Neural progenitor cell (in vitro differentiated cells): ENCODE measurements around the gene CACUL1. TPM values are rescaled to one million over a fixed set of nuclear protein-coding genes. Genes with fewer than 3 reads are reported as not detected.

Experiments
- DNase-seq: peaks from one replicate; pipeline ENCODE4 v3.0.0-alpha.2; 2016; ENCODE audit warnings: low spot score
- H2AFZ ChIP-seq: fragments of 200-600 bp; sonication (generic); replicated peaks from 2 replicates; pipeline ENCODE4 v1.6.1; 2016; ENCODE audit warnings: antibody characterized with exemption
- H3F3A ChIP-seq: fragments of 200-600 bp; sonication (generic); 2 replicates; pipeline ENCODE4 v1.6.1; 2016; ENCODE audit warnings: antibody characterized with exemption, low read depth
- H3K27ac ChIP-seq: fragments of 200-600 bp; sonication (generic); 2 replicates; pipeline ENCODE4 v1.5.1; 2016; ENCODE audit warnings: mild to moderate bottlenecking
- H3K27me3 ChIP-seq: fragments of 200-600 bp; sonication (generic); 2 replicates; pipeline ENCODE4 v1.6.1; 2016; ENCODE audit warnings: mild to moderate bottlenecking, moderate library complexity
- H3K36me3 ChIP-seq: fragments of 200-600 bp; sonication (generic); 2 replicates; pipeline ENCODE4 v1.5.1; 2016
- H3K4me1 ChIP-seq: fragments of 200-600 bp; sonication (generic); 2 replicates; pipeline ENCODE4 v1.6.1; 2016; ENCODE audit warnings: mixed run types
- H3K4me2 ChIP-seq: fragments of 200-600 bp; sonication (generic); 2 replicates; pipeline ENCODE4 v1.6.1; 2016
- H3K4me3 ChIP-seq: fragments of 200-600 bp; sonication (generic); 2 replicates; pipeline ENCODE4 v1.5.1; 2016
- H3K79me2 ChIP-seq: fragments of 200-600 bp; sonication (generic); 2 replicates; pipeline ENCODE4 v1.6.1; 2016; ENCODE audit warnings: low read depth
- H3K9ac ChIP-seq: fragments of 200-600 bp; sonication (generic); 2 replicates; pipeline ENCODE4 v1.6.1; 2016
- H3K9me3 ChIP-seq: fragments of 200-600 bp; sonication (generic); 2 replicates; pipeline ENCODE4 v1.5.1; 2016; ENCODE audit warnings: low read depth
- H4K20me1 ChIP-seq: fragments of 200-600 bp; sonication (generic); 2 replicates; pipeline ENCODE4 v1.6.1; 2016; ENCODE audit warnings: low read depth
- H3K27ac Mint-ChIP-seq: 3 replicates; pipeline ENCODE4 v1.8.0; 2021; ENCODE audit warnings: mixed read lengths
- H3K27me3 Mint-ChIP-seq: 2 replicates; pipeline ENCODE4 v1.8.0; 2022; ENCODE audit warnings: low read depth, mild to moderate bottlenecking, inconsistent platforms, moderate library complexity, mixed read lengths; ENCODE audit not compliant: insufficient read depth
- H3K36me3 Mint-ChIP-seq: 3 replicates; pipeline ENCODE4 v1.8.0; 2021; ENCODE audit warnings: mixed read lengths
- H3K4me1 Mint-ChIP-seq: 3 replicates; pipeline ENCODE4 v1.8.0; 2021; ENCODE audit warnings: mixed read lengths
- H3K4me3 Mint-ChIP-seq: 3 replicates; pipeline ENCODE4 v1.8.0; 2021; ENCODE audit warnings: mild to moderate bottlenecking, moderate library complexity, mixed read lengths
- H3K9me3 Mint-ChIP-seq: 3 replicates; pipeline ENCODE4 v1.8.0; 2020; ENCODE audit warnings: mixed read lengths
- EZH2 ChIP-seq: fragments of 200-600 bp; sonication (generic); IDR thresholded peaks from 2 replicates; pipeline ENCODE4 v1.6.1; 2017; ENCODE audit warnings: antibody characterized with exemption, mild to moderate bottlenecking, moderate library complexity
- EZH2phosphoT487 ChIP-seq: fragments of 200-600 bp; sonication (generic); IDR thresholded peaks from 2 replicates; pipeline ENCODE4 v1.6.1; 2017; ENCODE audit warnings: antibody characterized with exemption
- total RNA-seq: library from RNA; depleted of rRNA; stranded (reverse); fragments of >200 nt; gene quantifications from 2 replicates; pipeline ENCODE4 v1.2.3, GENCODE V29; 2015; ENCODE audit warnings: low replicate concordance
- TF ChIP-seq, protein P1 (sequence below): fragments of 200-600 bp; sonication (generic); IDR thresholded peaks from 2 replicates; pipeline ENCODE4 v1.5.1; 2017; ENCODE audit warnings: antibody characterized with exemption, mild to moderate bottlenecking

The CACUL1 gene
- total RNA-seq, 1 donor from 2014 or later, result 38.8 TPM

DNA sequence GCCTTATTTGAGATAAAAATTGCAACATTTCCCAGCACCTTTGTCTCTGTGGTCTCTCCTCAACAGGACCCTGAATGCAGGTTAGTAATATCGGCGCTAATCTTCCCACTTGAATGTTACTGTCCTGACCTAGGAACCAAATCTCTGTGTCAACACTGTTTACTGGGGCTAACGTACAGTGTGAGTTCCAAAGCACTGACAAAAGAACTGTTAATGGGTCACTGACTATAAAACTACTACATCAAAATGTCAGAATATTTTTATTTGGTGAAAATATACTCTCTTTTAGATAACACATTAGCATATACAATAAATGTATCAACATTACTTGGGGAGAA lies 33.3 kb downstream of the CACUL1 start:
- Histone ChIP-seq H3K36me3 (no peaks in the 10 kb centered on the region), H3K4me3 (no peak overlapping the region), H3K79me2 (peaks cover 67% of the 10 kb centered on the region), H3K27me3 (no peaks in the 10 kb centered on the region), H4K20me1 (peaks cover 36% of the 10 kb centered on the region), H3K9me3 (no peaks in the 10 kb centered on the region), H3F3A (peaks cover 6% of the 10 kb centered on the region), H3K9ac (no peak overlapping the region), H3K4me2 (no peak overlapping the region), H3K4me1 (no peaks in the 10 kb centered on the region), H3K27ac (no peak overlapping the region), H2AFZ (no peak overlapping the region)
- Mint-ChIP-seq H3K4me3 (no peak overlapping the region), H3K9me3 (no peaks in the 10 kb centered on the region), H3K27ac (no peak overlapping the region), H3K4me1 (peaks cover 4% of the 10 kb centered on the region), H3K36me3 (peaks cover 8% of the 10 kb centered on the region), H3K27me3 (no peaks in the 10 kb centered on the region)
- DNase-seq, result no peak
- TF ChIP-seq EZH2phosphoT487 (no peak), EZH2 (no peak)
- TF ChIP-seq, protein P1, sequence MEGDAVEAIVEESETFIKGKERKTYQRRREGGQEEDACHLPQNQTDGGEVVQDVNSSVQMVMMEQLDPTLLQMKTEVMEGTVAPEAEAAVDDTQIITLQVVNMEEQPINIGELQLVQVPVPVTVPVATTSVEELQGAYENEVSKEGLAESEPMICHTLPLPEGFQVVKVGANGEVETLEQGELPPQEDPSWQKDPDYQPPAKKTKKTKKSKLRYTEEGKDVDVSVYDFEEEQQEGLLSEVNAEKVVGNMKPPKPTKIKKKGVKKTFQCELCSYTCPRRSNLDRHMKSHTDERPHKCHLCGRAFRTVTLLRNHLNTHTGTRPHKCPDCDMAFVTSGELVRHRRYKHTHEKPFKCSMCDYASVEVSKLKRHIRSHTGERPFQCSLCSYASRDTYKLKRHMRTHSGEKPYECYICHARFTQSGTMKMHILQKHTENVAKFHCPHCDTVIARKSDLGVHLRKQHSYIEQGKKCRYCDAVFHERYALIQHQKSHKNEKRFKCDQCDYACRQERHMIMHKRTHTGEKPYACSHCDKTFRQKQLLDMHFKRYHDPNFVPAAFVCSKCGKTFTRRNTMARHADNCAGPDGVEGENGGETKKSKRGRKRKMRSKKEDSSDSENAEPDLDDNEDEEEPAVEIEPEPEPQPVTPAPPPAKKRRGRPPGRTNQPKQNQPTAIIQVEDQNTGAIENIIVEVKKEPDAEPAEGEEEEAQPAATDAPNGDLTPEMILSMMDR, result no peak

DNA sequence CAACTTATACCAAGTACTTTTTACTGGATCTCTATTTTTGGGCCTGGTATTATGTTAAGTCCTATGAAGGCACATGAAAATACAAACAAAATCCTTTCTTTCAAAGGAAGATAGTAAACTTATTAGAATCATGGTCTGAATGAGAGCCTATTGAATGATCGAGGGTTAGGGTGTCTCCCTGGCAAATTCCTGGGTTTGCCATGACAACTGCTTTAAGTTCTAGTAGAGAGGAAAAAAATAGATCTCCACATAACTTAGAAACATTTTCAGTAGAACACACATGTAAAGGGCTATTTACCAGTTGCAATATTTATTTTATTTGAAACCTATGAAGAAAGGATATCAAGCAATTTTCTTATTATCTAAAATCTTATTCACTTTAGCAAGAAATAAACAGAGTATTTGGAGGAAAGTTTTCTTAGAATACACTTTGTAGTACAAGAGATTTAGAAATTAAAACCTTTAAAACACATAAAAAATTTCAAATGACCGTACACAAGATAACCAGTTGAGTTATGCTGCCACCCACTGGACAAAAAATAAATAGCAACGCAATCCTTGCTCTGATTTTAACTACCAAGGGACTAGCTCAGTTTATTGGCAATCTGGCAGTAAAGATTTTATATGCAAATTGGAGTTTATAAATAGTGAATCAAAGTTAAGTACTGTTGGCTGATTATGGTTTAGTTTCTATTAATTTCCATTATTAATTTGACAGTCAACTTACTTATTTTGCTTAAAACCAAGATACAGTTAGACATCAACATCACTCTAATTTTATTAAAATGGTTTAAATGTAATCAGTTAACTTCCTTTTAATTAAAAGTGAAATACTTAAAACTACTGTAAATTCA lies 33.9 kb downstream of the CACUL1 start:
- DNase-seq, result peak; percentile 47
- H3K36me3 ChIP-seq, result no peaks in the 10 kb centered on the region

DNA sequence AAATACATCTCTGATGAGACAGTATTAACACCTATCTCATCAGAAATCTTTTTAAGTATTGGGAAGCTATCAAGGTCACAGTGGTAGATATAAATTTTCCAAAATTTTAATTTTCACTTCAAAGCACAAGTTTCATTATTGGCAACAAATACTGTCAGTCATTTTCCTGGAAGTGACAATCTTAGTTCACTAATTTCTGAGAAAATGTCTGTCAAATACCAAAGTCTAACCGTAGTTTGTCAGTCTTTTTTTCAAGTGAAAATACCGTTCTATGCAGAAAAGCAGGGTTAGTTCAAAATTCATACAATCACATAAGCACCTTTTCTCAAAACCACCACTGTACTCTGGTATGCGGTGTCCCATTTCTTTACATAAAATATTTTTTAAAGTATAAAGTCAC lies 40.4 kb downstream of the CACUL1 start:
- peaks cover 37% of the 10 kb centered on the region for H3K79me2 ChIP-seq
- H4K20me1 ChIP-seq, result peaks cover 10% of the 10 kb centered on the region
- peaks cover 3% of the 10 kb centered on the region for H3K4me1 ChIP-seq
- no peak overlapping the region for H3K27ac ChIP-seq
- H3K9ac ChIP-seq, result no peak overlapping the region
- no peaks in the 10 kb centered on the region for H3K9me3 Mint-ChIP-seq
- no peaks in the 10 kb centered on the region for H3K36me3 ChIP-seq
- H3F3A ChIP-seq, result no peaks in the 10 kb centered on the region
- no peak overlapping the region for H2AFZ ChIP-seq
- H3K36me3 Mint-ChIP-seq, result peaks cover 15% of the 10 kb centered on the region
- no peak overlapping the region for H3K4me2 ChIP-seq
- no peak overlapping the region for H3K4me3 ChIP-seq
- H3K27me3 Mint-ChIP-seq, result peaks cover 2% of the 10 kb centered on the region
- no peak for DNase-seq
- H3K4me1 Mint-ChIP-seq, result no peaks in the 10 kb centered on the region
- H3K9me3 ChIP-seq, result no peaks in the 10 kb centered on the region
- TF ChIP-seq, protein P1, result no peak
- TF ChIP-seq EZH2phosphoT487 (no peak), EZH2 (no peak)
- H3K4me3 Mint-ChIP-seq, result no peak overlapping the region
- H3K27me3 ChIP-seq, result no peaks in the 10 kb centered on the region
- H3K27ac Mint-ChIP-seq, result no peak overlapping the region

More for the DNA sequence above, 33.9 kb downstream of the CACUL1 start:
- Mint-ChIP-seq H3K27me3 (no peaks in the 10 kb centered on the region), H3K9me3 (no peaks in the 10 kb centered on the region), H3K4me3 (no peak overlapping the region), H3K27ac (no peak overlapping the region), H3K4me1 (peaks cover 4% of the 10 kb centered on the region), H3K36me3 (peaks cover 10% of the 10 kb centered on the region)
- Histone ChIP-seq H3K79me2 (peaks cover 61% of the 10 kb centered on the region), H2AFZ (no peak overlapping the region), H3K4me2 (no peak overlapping the region), H3F3A (peaks cover 6% of the 10 kb centered on the region), H3K9ac (no peak overlapping the region), H3K4me1 (no peaks in the 10 kb centered on the region), H3K9me3 (no peaks in the 10 kb centered on the region), H3K27ac (no peak overlapping the region), H4K20me1 (peaks cover 30% of the 10 kb centered on the region), H3K27me3 (no peaks in the 10 kb centered on the region), H3K4me3 (no peak overlapping the region)
- no peak for TF ChIP-seq EZH2phosphoT487
- TF ChIP-seq, protein P1, result peak; percentile 92
- TF ChIP-seq EZH2, result no peak
